Amygdala (tissue), 56 donors: ENCODE results near the gene OR52E1.

Experiments
- DNase-seq, 56 donors: peaks; one replicate each; lab custom pipeline; 2025; lab: John Stamatoyannopoulos, UW

The OR52E1 gene

GRCh38 chr11:5107285-5107684, 37.9 kb downstream of the OR52E1 start:
- DNase-seq: no peak

DNA sequence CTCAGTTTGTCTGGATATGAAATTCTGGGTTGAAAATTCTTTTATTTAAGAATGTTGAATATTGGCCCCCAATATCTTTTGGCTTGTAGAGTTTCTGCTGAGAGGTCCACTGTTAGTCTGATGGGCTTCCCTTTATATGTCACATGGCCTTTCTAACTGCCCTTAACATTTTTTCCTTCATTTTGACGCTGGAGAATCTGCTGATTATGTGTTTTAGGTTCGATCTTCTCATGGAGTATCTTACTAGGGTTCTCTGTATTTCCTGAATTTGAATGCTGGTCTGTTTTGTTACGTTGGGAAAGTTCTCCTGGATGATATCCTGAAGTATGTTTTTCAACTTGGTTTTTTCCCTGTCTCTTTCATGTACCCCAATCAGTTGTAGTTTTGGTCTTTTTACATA, 46.0 kb downstream of the OR52E1 start:
- no peak for DNase-seq

DNA sequence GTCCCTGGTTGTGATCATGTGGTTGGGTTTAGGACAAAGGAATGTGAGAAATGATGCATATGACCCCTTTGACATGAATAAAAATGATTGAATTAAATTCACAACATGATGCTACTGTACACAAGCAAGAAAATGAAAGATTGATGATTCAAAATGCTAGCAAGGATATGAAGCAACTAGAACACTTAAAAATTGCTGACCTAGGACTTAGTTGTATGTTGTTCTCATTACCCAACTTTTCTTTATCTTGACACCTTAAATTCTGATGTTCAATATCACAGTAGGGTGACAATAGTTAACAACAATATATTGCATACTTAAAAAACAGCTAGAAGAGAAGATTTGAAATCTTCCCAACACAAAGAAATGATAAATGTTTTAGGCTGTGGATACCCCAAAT, 48.2 kb downstream of the OR52E1 start:
- DNase-seq: no peak

GRCh38 chr11:5118893-5119292, 49.5 kb downstream of the OR52E1 start:
- no peak for DNase-seq
